ENCODE measurements around the gene PGP.

PGP gene

DNA sequence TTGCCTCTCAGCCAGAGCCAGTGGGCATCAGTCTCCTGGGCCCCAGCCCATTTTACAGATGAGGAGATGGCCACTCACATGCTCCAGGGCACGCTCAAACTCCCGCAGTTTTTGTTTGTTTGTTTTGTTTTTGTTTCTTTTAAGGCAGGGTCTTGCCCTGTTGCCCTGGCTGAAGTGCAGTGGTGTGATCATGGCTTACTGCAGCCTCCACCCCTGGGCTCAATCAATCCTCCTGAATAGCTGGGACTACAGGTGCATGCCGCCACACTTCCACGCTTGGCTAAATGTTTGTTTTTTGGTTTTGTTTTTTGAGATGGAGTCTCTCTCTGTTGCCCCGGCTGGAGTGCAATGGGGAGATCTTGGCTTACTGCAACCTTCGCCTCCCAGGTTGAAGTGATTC lies 12.3 kb upstream of the PGP start:
- TF ChIP-seq, protein P1, sequence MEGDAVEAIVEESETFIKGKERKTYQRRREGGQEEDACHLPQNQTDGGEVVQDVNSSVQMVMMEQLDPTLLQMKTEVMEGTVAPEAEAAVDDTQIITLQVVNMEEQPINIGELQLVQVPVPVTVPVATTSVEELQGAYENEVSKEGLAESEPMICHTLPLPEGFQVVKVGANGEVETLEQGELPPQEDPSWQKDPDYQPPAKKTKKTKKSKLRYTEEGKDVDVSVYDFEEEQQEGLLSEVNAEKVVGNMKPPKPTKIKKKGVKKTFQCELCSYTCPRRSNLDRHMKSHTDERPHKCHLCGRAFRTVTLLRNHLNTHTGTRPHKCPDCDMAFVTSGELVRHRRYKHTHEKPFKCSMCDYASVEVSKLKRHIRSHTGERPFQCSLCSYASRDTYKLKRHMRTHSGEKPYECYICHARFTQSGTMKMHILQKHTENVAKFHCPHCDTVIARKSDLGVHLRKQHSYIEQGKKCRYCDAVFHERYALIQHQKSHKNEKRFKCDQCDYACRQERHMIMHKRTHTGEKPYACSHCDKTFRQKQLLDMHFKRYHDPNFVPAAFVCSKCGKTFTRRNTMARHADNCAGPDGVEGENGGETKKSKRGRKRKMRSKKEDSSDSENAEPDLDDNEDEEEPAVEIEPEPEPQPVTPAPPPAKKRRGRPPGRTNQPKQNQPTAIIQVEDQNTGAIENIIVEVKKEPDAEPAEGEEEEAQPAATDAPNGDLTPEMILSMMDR (IDR thresholded peaks at IDR 0.05): no peak
- H3K27ac ChIP-seq: no peak overlapping the region
- H3K4me3 ChIP-seq: no peak overlapping the region
- no peak for DNase-seq (ENCODE audit: low spot score)

DNA sequence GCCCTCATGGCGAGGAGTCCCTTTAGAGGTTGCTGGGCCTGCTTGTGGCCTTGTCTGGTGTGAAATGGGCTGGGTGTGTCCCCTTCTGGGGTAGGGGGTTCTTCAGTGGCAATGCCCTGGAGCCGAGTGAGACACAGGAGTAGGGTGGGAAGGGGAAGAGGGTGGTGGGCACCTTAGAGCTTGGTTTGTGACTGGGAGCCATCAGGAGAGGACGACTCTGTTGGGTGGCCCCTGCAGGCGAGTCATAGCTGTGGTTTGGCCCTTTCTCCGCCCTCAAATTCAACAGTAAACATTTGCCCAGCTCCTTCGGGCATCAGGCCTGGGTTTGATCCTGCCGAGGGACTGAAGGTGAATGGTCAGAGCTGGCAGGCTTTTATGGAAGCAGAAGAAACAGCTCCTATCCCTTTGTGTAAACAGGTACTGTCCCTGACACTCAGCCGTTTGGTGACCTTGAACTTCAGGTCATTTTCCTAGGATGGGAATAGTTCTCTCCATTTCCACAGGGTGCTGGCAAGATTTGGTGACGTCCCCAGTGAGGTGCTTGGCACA lies 11.7 kb upstream of the PGP start:
- no peak overlapping the region for H3K27ac ChIP-seq
- TF ChIP-seq, protein P1 (IDR thresholded peaks at IDR 0.05): no peak
- no peak overlapping the region for H3K4me3 ChIP-seq
- no peak for DNase-seq (ENCODE audit: low spot score)

DNA sequence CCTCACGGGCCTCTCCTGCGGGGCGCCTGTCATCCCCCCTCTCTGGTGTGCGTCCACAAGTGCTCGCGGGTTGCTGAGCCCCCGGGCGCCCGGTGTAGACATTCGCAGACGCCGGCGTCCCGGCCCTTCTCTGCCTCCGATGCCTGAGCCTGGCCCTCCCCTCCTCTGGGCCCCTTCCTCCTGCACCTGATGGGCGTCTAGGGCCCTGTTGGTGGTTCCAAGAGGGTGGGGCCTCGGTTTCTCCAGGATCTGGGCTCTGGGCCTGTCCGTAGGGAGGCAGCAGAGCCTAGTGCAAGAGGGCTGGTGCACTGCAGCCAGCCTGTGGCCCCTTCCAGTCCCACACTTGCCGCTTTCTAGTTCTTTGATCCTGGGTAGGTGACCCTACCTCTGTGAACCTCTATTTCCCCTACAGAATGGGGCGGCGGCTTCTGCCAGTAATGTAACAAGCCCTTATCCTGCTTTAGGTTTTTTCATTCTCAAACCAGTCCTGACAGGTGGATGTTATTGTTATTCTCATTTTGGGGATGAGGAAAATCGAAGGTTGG lies 9.4 kb upstream of the PGP start:
- DNase-seq (ENCODE audit: low spot score): no peak
- TF ChIP-seq, protein P1 (IDR thresholded peaks at IDR 0.05): no peak
- Histone ChIP-seq H3K27ac (peak overlapping the region; percentile 74 to 91), H3K4me3 (peak overlapping the region; percentile 84)

DNA sequence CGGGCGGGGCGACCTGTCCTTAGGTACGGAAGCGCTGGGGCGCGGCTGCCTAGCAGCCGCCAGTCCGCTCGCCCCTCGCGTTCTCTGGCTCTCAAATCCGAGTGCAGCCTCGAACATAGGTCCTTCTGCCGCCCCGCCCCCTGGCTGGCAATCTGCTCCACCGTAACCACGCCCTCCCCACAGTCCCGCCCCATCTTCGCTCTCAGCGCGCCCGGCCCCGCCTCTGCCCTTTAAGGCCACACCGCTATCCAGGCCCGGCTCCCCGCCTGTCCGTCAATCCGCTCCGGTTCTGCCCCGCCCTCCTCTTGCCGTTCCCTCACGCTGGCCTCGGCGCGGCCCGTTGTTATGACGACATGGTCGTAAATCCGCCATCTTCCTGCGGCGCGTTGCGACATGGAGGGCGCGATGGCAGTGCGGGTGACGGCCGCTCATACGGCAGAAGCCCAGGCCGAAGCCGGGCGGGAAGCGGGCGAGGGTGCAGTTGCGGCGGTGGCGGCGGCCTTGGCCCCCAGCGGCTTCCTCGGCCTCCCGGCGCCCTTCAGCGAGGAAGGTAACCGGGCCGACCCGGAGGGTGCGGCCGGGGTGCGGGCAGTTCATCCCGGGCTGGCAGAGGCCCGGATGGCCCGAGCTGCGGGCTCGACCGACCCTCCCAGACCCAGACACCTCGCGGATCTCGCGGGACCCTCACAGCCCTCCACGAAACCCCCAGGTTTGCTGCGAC lies 8.7 kb upstream of the PGP start, which contains the start of gene E4F1:
Gene E4F1, plus strand, starts transcription at position 371 of the 721 bp plus-strand sequence. Its CDS starts 23 bp downstream, at position 394.
- TF ChIP-seq, protein P1 (IDR thresholded peaks at IDR 0.05): no peak
- peak within 1 kb of the TSS; percentile 84 for H3K4me3 ChIP-seq
- peak within 1 kb of the TSS; percentile 74 to 91 for H3K27ac ChIP-seq
- peak; percentile 100 for DNase-seq (ENCODE audit: low spot score)

DNA sequence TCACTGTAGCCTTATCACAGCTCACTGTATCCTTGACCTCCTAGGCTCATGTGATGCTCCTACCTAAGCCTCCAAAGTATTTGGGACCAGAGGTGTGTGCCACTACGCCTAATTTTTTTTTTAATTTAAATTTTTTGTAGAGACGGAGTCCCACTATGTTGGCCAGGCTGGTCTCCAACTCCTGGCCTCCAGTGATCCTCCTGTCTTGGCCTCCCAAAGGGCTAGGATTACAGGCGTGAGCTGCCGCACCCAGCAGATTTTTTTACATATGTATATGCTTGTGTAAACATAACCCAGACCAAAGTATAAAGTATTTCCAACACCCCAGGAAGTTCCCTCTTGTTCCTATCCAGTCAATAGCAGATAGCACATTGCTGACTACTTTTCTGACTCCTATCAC lies 1.7 kb upstream of the PGP start:
- DNase-seq (ENCODE audit: low spot score): no peak
- TF ChIP-seq, protein P1 (IDR thresholded peaks at IDR 0.05): no peak
- Histone ChIP-seq H3K4me3 (no peak overlapping the region), H3K27ac (no peak overlapping the region)

DNA sequence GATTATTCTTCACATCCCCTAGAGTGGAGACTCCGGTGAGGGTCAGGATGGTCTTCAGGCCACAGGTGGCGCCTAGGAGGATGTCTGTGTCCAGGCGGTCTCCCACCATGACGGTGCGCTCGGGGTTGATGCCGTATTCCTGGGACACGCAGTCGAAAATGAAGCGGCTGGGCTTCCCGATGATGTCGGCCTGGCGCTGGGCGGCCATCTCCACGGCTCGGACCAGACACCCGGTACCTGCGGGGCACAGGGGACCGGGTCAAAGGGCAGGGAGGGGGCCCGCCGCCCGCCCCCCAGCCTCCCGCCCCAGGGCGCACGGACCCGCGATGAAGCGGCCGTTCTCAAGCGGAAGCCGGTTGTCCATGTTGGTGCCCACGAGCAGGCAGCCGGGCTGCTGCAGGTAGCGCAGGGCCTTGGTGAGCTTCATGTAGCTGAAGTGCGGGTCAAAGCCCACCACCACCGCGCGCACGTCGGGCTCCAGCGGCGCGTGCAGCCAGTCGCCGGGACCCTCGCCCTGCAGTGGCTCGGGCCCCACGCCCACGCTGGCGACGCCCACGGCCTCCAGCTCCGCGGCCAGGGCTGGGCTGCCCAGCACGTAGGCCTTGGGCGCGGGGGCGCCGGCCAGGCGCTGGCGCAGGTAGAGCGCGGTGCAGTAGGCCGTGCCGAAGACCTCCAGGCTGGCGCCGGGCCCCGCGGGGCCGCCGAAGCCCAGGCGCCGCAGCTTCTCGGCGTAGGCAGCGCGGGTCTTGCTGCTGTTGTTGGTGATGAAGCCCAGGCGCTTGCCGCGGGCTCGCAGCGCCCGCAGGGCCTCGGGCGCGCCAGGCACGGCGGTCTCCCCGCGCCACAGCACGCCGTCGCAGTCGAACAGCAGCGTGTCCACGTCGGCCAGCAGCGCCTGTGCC lies 572 bp downstream of the PGP start:
- peak overlapping the region; percentile 87 for H3K4me3 ChIP-seq
- peak overlapping the region; percentile 57 to 93 for H3K27ac ChIP-seq
- TF ChIP-seq, protein P1 (IDR thresholded peaks at IDR 0.05): no peak
- DNase-seq (ENCODE audit: low spot score): no peak
